ENCODE data around the gene APOL3.
"Not testable (repeated sequence)": the region's sequence is repeated elsewhere in the genome, so short reads cannot be mapped to it uniquely, and the experiment has no call there.

Gene APOL3

GRCh38 chr22:36104988-36105387 is 55.6 kb downstream of the APOL3 start:
- DNase-seq (ENCODE audit: insufficient read length, low spot score): no peak
- no peak for FAIRE-seq

GRCh38 chr22:36104435-36104834 is 56.1 kb downstream of the APOL3 start:
- no peak for DNase-seq (ENCODE audit: insufficient read length, low spot score)
- no peak for FAIRE-seq

- FAIRE-seq (no peak), DNase-seq (ENCODE audit: insufficient read length, low spot score) (no peak)
These were observed 56.7 kb downstream of the APOL3 start for GRCh38 chr22:36103891-36104290.

GRCh38 chr22:36102995-36103394 is 57.6 kb downstream of the APOL3 start:
- FAIRE-seq: no peak

GRCh38 chr22:36101756-36102155 is 58.8 kb downstream of the APOL3 start:
- FAIRE-seq: no peak
- DNase-seq (ENCODE audit: insufficient read length, low spot score): no peak

More at GRCh38 chr22:36102995-36103394, 57.6 kb downstream of the APOL3 start:
- DNase-seq (ENCODE audit: insufficient read length, low spot score): no peak

GRCh38 chr22:36100908-36101307 is 59.6 kb downstream of the APOL3 start:
- not testable (repeated sequence) for DNase-seq (ENCODE audit: insufficient read length, low spot score); FAIRE-seq

- DNase-seq (ENCODE audit: insufficient read length, low spot score) (no peak), FAIRE-seq (no peak)
These were observed 60.3 kb downstream of the APOL3 start for GRCh38 chr22:36100134-36100824.

GRCh38 chr22:36099561-36099960 is 61.0 kb downstream of the APOL3 start:
- not testable (repeated sequence) for DNase-seq (ENCODE audit: insufficient read length, low spot score); FAIRE-seq

GRCh38 chr22:36097880-36098279 is 62.7 kb downstream of the APOL3 start:
- no peak for DNase-seq (ENCODE audit: insufficient read length, low spot score)
- no peak for FAIRE-seq

GRCh38 chr22:36090772-36091171 is 69.8 kb downstream of the APOL3 start:
- FAIRE-seq; DNase-seq (ENCODE audit: insufficient read length, low spot score): not testable (repeated sequence)
